Measurements from ENCODE around the gene CLUH.
A peak's percentile ranks its signal among the peaks of the same experiment; 100 is the strongest.

Gene CLUH

GRCh38 chr17:2755891-2756724 lies 44.5 kb upstream of the CLUH start (continued):
- TF ChIP-seq, protein P1, sequence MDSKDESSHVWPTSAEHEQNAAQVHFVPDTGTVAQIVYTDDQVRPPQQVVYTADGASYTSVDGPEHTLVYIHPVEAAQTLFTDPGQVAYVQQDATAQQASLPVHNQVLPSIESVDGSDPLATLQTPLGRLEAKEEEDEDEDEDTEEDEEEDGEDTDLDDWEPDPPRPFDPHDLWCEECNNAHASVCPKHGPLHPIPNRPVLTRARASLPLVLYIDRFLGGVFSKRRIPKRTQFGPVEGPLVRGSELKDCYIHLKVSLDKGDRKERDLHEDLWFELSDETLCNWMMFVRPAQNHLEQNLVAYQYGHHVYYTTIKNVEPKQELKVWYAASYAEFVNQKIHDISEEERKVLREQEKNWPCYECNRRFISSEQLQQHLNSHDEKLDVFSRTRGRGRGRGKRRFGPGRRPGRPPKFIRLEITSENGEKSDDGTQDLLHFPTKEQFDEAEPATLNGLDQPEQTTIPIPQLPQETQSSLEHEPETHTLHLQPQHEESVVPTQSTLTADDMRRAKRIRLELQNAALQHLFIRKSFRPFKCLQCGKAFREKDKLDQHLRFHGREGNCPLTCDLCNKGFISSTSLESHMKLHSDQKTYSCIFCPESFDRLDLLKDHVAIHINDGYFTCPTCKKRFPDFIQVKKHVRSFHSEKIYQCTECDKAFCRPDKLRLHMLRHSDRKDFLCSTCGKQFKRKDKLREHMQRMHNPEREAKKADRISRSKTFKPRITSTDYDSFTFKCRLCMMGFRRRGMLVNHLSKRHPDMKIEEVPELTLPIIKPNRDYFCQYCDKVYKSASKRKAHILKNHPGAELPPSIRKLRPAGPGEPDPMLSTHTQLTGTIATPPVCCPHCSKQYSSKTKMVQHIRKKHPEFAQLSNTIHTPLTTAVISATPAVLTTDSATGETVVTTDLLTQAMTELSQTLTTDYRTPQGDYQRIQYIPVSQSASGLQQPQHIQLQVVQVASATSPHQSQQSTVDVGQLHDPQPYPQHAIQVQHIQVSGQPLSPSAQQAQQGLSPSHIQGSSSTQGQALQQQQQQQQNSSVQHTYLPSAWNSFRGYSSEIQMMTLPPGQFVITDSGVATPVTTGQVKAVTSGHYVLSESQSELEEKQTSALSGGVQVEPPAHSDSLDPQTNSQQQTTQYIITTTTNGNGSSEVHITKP (tag by site-specific recombination; IDR thresholded peaks at IDR 0.05) = peak; percentile 60
- TF ChIP-seq BCL11B (tag by site-specific recombination; IDR thresholded peaks at IDR 0.05; ENCODE audit: low read depth) (peak; percentile 63; the same call in 1 of the 2 replicates), SP3 (tag by site-specific recombination; IDR thresholded peaks at IDR 0.05) (0 out of 2 replicates have a peak, but pooled peaks have one; percentile 20), ZNF792 (tag by site-specific recombination; IDR thresholded peaks at IDR 0.05) (no peak), PATZ1 (tag by site-specific recombination; IDR thresholded peaks at IDR 0.05) (peak; percentile 98), ZEB2 (tag by site-specific recombination; IDR thresholded peaks at IDR 0.05) (peak; percentile 65; the same call in 1 of the 2 replicates), IKZF3 (tag by site-specific recombination; IDR thresholded peaks at IDR 0.05) (peak; percentile 47; the same call in 1 of the 2 replicates), ZXDB (tag by site-specific recombination; IDR thresholded peaks at IDR 0.05) (no peak), TSHZ1 (tag by site-specific recombination; IDR thresholded peaks at IDR 0.05; ENCODE audit: borderline replicate concordance) (no peak), KLF7 (tag by site-specific recombination; IDR thresholded peaks at IDR 0.05; ENCODE audit: borderline replicate concordance) (0 out of 2 replicates have a peak, but pooled peaks have one; percentile 20), REST (tag by site-specific recombination; IDR thresholded peaks at IDR 0.05) (no peak), ZNF600 (tag by site-specific recombination; IDR thresholded peaks at IDR 0.05) (peak; percentile 82), ZNF830 (tag by site-specific recombination; IDR thresholded peaks at IDR 0.05; ENCODE audit: low read depth) (no peak), ZNF266 (tag by site-specific recombination; IDR thresholded peaks at IDR 0.05; ENCODE audit: low read depth) (no peak), ZNF510 (tag by site-specific recombination; IDR thresholded peaks at IDR 0.05; ENCODE audit: insufficient replicate concordance) (no peak), SALL2 (tag by site-specific recombination; IDR thresholded peaks at IDR 0.05; ENCODE audit: borderline replicate concordance) (no peak), ZNF311 (tag by site-specific recombination; IDR thresholded peaks at IDR 0.05; ENCODE audit: borderline replicate concordance) (no peak), ZNF366 (tag by site-specific recombination; conservative IDR thresholded peaks at IDR 0.05) (0 out of 2 replicates have a peak, but pooled peaks have one; percentile 31), ZNF555 (tag by site-specific recombination; conservative IDR thresholded peaks at IDR 0.05) (no peak), ZNF549 (tag by site-specific recombination; IDR thresholded peaks at IDR 0.05) (no peak), ZFHX2 (tag by site-specific recombination; conservative IDR thresholded peaks at IDR 0.05) (peak; percentile 50; the same call in 1 of the 2 replicates), ZBTB17 (tag by site-specific recombination; IDR thresholded peaks at IDR 0.05) (peak; percentile 80), ZNF398 (tag by site-specific recombination; IDR thresholded peaks at IDR 0.05) (peak; percentile 94)
